GM18867 (cell line): ENCODE results near the gene HS3ST5.
"Not testable (repeated sequence)": the region's sequence is repeated elsewhere in the genome, so short reads cannot be mapped to it uniquely, and the experiment has no call there.

Source experiments
- ATAC-seq: cut with Tn5 transposase; IDR thresholded peaks from one replicate; pipeline ENCODE4 v1.9.1; 2021; ENCODE audit warnings: mild to moderate bottlenecking, moderate library complexity; ENCODE audit not compliant: unreplicated experiment

Gene HS3ST5

DNA sequence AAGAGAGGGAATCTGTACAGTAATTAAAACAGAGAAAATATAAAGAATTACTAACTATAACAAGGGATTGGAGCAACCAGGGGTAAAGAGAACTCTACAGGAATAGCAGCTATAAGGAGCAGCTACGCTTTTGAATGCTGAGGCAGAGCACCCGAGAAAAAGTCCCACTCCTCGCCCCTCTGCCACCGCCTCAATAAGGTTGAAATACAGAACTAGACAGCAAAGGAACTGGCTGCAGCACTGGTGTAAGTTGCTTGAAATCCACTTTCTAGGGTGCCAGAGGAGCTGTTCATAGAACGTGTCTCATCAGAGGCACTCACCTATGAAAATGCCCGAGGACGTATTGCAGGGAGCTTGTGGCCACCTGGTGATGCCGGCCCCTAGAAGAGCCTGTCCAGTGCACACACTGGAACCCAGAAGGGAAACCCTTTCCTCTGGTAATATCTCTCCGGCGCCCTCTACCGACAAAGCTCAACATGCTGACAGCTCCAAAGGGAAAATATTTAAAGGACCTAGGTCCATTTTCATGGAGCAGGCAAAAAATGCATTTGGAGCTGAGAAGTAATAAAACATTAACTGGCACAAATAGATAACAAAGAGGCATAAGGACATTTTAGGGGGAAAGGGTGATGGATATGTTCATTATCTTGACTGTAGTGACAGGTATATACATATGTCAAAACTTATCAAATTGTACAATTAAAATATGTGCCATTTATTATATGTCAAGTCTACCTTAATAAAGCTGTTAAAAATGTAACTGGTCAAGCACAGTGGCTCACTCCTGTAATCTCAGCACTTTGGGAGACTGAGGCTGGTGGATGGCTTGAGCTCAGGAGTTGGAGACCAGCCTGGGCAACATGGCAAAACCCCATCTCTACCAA lies 234.5 kb downstream of the HS3ST5 start:
- ATAC-seq, result peak; percentile 73

DNA sequence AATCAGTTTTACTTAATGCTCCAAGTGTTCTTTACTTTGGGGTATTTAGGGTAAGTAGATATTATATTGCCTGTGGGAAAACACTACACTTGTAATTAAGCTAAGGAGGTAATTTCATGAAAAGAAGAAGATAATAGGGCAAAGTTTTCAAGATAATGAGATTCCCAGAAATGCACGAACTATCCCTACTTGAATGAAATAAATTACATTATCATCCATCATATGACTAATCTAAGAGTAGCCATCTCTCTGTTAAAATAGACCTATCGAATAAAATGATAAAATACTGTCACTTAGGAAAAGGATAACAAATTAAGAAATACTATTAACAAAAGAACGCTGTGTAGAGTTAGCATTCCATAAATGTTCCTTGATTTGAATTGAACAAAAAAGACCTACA lies 236.8 kb downstream of the HS3ST5 start:
- ATAC-seq, result no peak

DNA sequence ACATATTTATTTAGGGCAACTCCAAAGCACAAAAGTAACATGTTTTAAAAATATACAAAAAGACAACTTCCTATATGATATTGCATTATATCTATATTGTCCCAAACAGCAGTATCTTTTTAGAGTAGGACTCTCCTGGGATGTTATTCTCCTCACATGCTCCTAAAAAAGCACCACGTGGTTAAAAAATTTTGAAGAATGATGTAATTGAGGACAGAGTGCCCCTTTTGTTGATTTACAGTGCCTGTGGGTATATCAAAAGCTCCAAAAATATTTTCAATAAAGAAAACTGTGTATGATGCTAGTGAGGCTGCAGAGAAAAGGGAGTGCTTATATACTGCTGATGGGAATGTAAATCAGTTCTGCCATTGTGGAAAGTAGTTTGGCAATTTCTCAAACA lies 241.6 kb downstream of the HS3ST5 start:
- ATAC-seq, result no peak

DNA sequence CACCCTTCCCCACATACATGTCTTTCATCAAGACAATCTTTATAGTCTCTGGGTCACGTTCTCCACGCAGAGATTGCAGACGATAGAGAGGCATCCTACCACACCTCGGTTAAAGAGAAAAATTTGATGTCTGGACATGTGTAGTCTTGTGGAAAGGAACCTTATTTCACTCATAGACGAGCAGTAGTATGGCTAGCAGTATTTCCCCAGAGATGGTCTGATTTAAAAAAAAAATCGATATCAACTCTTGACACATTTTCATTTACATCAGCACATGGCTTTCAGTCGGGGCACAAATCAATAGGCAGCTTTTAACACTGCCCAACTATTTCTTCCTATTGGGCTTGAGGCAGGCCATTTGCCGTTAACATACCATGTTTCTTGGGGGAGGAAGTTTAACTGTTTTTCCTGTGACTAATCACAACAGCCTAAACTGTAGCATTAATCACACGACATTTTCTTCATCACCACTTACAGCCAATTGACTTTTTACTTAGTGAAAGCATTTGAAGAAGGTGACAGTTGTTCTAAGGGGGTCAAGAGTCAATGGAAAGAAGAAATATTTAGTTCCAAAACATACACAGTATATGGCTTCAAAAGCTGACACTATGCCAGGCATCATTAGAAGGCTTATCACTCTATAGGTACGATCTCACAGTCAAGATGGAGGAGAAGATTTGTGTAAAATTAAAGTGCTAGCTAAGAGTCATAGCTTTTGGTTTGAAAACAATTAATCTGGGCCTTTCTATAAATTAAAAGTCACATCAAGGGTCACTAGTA lies 242.4 kb downstream of the HS3ST5 start:
- ATAC-seq, result no peak

DNA sequence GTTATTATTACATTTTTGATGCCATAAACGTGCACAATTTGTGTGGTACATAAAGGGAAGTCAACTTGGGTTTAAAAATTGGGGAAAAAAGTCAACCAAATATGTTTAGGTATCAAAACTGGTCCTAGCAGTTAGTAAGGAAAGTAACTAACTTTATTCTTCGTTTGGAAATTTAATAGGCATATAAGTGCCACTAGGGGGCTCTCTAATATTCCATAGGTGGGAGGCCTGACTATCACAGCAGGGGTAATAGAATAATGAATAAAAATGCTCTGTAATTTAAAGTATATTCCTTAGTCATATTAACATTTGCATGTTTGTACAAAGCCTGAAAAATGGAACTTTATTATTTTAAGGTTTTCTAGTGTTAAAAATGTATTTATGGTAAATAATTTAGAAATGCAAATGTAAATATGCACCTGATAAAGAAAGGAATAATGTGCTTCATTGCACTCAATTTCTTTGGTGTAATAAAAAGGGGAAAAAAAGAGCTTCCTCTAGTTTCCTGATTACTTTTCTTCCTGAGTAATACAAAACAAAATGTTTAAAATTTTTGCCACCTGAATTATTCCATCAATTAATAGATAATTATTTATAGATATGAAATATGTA lies 246.2 kb downstream of the HS3ST5 start:
- peak; percentile 55 for ATAC-seq

DNA sequence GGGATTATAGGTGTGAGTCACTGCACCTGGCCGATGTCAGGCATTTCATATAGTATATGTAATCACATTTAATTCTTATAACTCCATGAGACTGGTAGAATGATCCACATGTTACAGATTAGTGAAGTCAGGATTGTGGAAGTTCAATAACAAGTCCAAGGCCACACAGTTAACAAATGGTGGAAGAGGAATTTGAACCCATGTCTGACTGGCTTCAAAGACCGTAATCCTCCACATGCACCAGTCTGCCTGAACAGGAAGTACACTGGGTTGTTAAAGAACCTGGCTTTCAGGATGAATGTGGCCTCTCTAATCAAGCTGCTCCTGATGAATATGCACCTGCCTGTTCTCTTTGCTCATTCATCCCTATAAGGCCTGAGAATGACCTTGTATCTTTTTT lies 249.9 kb downstream of the HS3ST5 start:
- no peak for ATAC-seq

DNA sequence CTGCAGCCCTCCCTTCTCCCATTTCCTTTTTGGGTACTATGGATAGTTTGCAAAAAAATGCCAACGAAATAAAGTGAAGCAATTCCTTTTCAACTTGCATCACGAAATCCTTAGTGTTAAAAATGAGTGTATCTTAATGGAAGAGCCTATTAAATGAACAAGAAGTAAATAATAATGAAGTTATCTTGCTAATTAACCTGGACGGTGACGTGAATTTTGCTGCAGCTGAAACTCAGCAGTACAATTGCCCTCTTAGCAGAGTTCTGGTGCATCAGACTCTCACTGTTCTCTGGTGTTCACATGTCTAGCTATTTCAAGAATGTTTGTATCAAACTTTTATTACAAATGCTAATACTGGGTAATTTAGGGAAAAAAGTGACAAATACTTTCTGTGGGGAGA lies 252.2 kb downstream of the HS3ST5 start:
- ATAC-seq, result no peak

DNA sequence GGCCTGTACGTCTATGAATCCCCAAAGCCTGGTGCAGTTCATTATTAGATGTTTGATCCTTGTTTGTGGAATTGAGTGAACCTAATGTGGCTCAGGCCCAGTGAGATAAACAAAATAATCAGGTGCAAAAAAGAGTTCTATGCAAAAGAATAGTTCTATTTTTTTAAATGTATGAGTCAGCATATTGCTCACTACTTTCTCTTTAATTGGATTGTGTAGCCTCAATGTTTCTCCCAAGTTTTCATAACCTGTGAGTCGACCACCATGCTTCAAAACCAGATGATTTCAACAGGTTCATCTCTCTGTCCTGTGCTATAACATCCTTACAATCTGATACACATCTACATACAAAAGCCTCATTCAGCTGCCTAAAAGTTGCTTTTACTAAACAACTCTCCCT lies 255.3 kb downstream of the HS3ST5 start:
- no peak for ATAC-seq

DNA sequence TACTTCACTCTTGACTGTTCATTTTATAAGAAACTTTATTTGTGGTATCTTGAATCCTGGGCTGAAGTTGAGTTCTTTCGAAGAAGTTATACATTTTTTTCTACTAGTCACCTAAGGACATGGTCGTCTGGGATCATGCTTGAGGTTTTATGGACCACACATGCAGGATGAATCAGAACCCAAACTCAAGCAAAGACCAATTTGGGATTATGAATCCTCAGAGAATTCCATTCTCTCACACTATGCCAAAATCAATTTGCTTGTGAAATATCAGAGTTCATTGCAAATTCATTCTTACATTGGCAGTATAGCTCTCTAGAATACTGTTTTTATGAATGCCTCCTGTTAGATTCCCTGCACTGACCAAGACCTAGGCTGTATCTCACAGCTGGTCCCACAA lies 257.6 kb downstream of the HS3ST5 start:
- no peak for ATAC-seq

DNA sequence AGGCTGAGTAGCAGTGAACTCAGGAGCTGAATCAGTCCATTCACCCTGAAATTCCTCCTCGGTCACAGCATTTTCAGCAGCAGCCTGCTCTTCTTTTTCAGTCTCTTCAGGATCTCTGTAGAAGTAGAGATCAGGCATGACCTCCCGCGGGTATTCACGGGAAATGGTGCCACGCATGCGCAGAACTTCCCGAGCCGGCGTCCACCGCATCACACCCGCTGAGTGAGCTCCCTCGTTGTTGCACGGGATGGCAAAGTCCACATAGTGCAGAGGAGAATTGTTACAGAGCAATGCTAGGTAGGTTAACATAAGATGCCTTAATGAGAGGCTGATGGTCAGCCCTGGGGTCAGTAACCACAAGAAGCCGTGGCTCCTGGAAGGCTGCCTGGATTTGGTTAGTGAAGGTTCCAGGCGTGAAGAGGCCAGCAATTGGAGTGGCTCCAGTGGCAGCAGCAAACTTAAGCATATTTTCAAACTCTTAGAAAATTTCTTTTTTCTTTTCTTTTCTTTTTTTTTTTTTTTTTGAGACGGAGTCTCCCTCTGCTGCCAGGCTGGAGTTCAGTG lies 258.4 kb downstream of the HS3ST5 start:
- no peak for ATAC-seq

DNA sequence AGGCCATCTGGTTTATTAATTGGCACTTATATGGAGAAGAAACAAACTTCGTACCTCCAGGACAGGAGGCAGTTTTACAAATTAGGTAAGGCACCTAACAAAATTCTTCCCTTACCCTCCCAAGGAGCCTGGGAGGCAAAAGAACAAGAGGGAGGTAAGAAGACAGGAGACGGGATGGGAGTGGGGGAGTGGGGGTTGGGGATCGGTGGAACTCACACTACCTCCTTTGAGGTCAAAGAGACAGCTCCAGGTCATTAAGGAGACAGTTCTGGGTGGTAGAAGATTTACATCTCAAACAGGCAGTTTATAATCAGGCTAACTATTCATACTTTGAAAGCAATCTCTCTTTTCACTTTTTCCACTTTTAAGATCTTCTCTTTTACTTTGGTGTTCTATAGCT lies 259.6 kb downstream of the HS3ST5 start:
- no peak for ATAC-seq

DNA sequence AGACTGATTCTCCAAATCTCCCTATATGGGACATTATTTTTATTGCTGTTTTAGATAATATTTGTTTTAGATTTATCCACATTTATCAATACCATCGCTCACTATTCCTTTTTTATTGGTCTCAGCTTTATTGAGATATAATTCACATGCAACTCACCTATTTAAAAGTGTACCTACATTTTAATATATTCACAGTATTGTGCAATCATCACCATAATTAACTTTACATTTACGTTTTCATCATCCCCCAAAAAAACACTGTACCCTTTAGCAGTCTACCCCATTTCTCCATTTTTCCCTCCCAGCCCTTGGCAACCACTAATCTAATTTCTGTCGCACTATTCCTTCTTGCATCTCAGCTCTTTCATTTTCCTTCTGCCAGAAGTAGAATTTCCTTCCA lies 261.1 kb downstream of the HS3ST5 start:
- ATAC-seq, result no peak

DNA sequence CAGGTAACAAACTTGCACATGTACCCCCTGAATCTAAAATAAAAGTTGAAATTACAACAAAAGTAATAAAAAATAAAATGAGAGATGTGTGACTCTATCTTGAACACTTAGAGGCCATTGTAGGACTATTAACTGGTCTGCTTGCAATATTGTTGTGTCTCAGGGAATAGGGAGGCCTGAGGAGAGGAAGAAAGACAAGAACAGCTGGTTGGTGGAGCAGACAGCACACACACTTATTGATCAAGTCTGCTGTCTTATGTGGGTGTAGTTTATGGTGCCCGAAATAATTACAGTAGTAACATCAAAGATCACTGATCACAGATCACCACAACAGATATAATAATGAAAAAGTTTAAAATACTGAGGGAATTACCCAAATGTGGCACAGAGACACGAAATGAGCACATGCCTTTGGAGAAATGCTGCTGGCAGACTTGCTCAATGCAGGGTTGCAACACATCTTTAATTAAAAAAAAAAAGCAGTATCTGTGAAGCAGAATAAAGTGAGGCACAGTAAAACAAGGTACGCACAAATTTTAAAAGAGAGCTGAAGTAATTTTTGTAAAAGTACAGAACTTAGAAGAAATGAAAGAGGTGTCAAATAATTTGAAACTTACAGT lies 261.8 kb downstream of the HS3ST5 start:
- ATAC-seq, result no peak

DNA sequence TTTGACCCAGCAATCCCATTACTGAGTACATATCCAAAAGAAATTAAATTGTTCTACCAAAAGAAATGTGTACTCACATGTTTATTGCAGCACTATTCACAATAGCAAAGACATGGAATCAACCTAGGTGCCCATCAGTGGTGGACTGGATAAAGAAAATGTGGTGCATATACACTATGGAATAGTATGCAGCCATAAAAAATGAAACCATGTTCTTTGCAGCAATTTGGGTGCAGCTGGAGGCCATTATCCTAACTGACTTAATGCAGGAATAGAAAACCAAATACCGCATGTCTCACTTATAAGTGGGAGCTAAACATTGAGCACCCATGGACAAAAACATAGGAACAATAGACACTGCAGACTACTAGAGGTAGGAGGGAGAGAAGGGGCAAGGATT lies 262.4 kb downstream of the HS3ST5 start:
- not testable (repeated sequence) for ATAC-seq

DNA sequence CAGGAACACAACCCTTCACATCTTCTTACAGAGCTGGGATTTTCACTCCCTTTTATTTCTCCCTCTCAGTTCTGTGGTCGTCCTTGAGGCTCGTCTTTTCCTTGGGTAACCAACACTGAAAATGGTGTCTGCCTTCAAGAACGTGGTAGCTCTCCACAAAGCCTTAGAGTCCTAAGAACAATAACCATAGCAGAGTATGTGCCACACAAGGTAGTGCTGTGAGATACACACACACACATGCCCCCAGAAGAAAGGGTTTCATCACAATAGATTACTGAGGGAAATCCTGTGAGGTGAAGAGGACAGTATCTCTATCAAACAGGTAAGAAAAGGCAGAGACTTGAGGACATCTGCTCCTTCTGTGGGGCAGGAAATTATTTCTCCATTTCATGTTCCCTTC lies 267.0 kb downstream of the HS3ST5 start:
- ATAC-seq, result no peak

DNA sequence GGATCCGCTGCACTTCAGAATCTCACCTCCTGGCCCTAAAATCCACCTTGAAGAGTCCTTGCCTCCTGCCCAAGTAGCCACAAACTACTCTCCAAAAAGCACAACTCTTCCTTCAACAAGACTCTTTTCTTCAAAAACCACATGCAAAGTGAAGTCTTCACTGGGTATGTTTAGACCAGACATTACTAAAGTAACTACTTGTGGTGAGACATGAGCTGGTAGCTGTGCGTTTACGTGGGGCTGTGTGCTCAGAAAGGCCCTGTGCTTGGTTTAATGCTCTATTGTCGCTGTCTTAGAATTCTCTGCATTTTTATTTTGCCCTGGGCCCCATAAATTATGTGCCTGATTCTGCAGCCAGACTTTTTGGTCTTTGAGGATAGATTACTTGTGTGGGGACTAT lies 267.5 kb downstream of the HS3ST5 start:
- no peak for ATAC-seq

DNA sequence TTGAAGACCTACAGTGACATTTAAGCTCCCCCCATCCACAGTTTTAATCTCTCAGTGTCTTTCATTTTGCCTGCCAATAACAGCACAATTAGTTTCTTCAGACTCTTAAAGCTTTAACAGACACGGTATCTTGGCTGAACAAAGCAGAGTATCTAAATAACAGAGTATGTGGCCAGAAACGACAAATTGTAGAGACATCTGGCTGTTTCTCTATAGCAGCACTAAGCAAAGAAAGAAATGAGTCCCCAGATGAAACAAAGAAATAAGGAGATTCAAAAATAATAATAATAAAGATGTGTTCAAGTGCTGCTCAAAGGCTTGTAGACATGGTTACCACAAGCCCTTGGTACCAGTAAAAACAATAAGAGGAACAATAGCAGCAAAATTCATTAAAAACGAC lies 274.1 kb downstream of the HS3ST5 start:
- ATAC-seq, result no peak

DNA sequence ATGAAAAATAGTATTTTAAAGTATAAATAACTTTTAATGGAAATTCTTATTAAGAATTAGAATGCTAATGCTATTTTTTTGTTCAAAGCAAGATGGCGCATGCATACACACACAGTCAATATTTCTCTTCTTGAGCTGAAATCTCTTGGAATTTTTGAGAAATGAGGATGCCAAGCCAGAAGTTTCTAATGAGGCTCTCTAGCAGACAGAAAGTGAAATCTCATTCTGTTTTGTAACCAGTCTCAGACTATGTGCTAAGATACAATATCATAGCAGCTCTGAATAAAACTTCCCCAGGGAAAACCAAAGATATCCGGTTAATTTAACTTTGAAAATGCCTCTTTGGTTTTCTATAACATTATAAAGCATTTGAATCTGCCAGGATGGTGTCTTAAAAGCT lies 274.7 kb downstream of the HS3ST5 start:
- ATAC-seq, result no peak

DNA sequence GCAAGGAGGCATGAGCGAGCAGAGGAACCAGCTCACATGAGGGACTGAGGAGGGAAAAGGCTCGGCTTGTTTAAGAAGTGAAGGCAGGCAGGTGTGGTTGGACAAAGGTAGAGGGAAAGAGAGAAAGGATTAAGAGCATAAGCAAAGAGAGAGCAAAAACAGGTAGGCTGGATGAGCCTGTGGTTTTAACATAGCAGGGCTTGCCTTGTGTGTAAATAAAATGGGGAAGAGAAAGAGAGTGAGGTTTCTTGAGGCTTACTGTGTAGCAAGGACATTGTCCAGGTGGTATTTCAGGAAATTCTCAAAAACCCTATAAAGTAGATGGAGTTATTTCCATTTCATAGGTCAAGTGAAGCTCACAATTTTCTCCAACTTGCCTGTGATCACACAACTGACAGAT lies 278.0 kb downstream of the HS3ST5 start:
- ATAC-seq, result peak; percentile 62

DNA sequence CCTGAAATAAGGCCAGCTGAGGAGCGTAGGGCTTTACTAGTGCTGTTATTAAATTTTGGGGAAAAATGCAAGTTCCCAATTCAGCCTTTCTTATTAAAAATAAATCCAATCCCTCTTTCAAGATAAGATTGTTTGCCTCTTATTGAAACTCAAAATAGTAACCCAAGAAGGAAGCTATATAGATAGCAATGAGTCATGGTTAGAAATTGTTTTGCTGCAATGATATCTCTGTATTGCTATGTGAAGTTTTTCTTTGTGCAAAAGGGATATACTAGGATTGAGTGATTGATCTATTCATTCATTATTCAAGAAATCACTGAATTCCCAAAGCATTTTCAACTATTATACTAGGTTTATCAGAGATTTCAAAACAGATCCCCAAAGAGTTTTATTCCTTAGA lies 278.9 kb downstream of the HS3ST5 start:
- no peak for ATAC-seq

DNA sequence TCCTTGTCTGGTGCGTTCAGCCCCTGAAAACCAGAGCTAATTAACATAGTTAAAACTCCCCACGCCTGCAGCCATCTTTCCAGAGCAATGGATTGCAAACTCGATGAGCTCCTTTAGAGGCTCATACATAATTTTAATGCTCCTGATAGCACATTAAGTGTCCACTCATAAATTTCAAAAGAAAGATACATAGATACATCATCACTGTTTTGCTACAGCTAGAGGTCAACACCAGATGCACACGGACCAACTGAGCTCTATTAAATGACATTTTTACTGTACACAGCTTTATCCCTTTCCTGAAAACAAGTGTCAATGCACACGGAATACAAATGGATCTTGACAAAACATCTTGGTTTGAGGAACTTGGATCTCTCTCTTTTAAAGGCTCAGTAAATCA lies 280.6 kb downstream of the HS3ST5 start:
- no peak for ATAC-seq
